NCI-H1092 (cell line): Measurements from ENCODE around the gene ADAMTSL5.

Source experiments
- DNase-seq: peaks from one replicate; lab custom pipeline; 2025; lab: John Stamatoyannopoulos, UW

The ADAMTSL5 gene

GRCh38 chr19:1496714-1497577 is 15.9 kb downstream of the ADAMTSL5 start:
- no peak for DNase-seq

GRCh38 chr19:1495799-1496713 is 16.8 kb downstream of the ADAMTSL5 start:
- no peak for DNase-seq

- DNase-seq: no peak
Observed at GRCh38 chr19:1495051-1495798, 17.6 kb downstream of the ADAMTSL5 start.

GRCh38 chr19:1494115-1494815 is 18.6 kb downstream of the ADAMTSL5 start:
- DNase-seq: no peak

- no peak for DNase-seq
Observed at GRCh38 chr19:1492474-1493006, 20.3 kb downstream of the ADAMTSL5 start.

GRCh38 chr19:1491849-1492170 is 21.0 kb downstream of the ADAMTSL5 start:
- DNase-seq: no peak

- no peak for DNase-seq
Observed at GRCh38 chr19:1491114-1491848, 21.5 kb downstream of the ADAMTSL5 start, which contains the start of gene REEP6. Gene REEP6, plus strand, starts transcription at chr19:1491181. Its CDS starts 89 bp downstream, at chr19:1491270.

- DNase-seq: peak; percentile 97
Observed at GRCh38 chr19:1490311-1491113, 22.3 kb downstream of the ADAMTSL5 start, which contains the start of gene PCSK4. Gene PCSK4, minus strand, starts transcription at chr19:1490350. Its CDS starts 4 bp downstream, at chr19:1490346.

GRCh38 chr19:1489463-1490310 is 23.1 kb downstream of the ADAMTSL5 start:
- DNase-seq: no peak

- DNase-seq: no peak
Observed at GRCh38 chr19:1488282-1488601, 24.6 kb downstream of the ADAMTSL5 start.

- no peak for DNase-seq
Observed at GRCh38 chr19:1487576-1488281, 25.1 kb downstream of the ADAMTSL5 start.

GRCh38 chr19:1486720-1487575 is 25.9 kb downstream of the ADAMTSL5 start:
- DNase-seq: no peak

- DNase-seq: no peak
Observed at GRCh38 chr19:1483979-1484428, 28.8 kb downstream of the ADAMTSL5 start.

- DNase-seq: no peak
Observed at GRCh38 chr19:1483131-1483978, 29.5 kb downstream of the ADAMTSL5 start.

- no peak for DNase-seq
Observed at GRCh38 chr19:1482361-1483130, 30.3 kb downstream of the ADAMTSL5 start.
